Panc1 (cell line): ENCODE data around the gene HNRNPA3. TPM values are rescaled to one million over a fixed set of nuclear protein-coding genes. Genes with fewer than 3 reads are reported as not detected.

Source experiments
- ATAC-seq: fragments of 200-7000 bp; cut with Tn5 transposase; 2 replicates; pipeline ENCODE4 v1.9.1; 2020; ENCODE audit warnings: mild to moderate bottlenecking, moderate library complexity
- BruUV-seq: library from RNA; stranded (reverse); fragments of 400-500 nt; replicated peaks from 2 replicates; lab custom pipeline; 2021; lab: Mats Ljungman, UMichigan
- CTCF ChIA-PET: fragments of 300-600 bp; sonication (Branson Sonifier 250); formaldehyde crosslinking; loops from one replicate; lab custom pipeline; 2022; ENCODE audit warnings: antibody characterized with exemption; lab: Charles Lee
- POLR2A ChIA-PET: fragments of 300-600 bp; sonication (Branson Sonifier 250); formaldehyde crosslinking; loops from one replicate; lab custom pipeline; 2022; ENCODE audit warnings: antibody characterized with exemption; lab: Charles Lee
- DNase-seq: peaks from one replicate; pipeline ENCODE4 v3.0.0-alpha.2; 2010; ENCODE audit warnings: low read depth, low spot score
- H3K27ac ChIP-seq: 2 replicates; pipeline ENCODE4 v1.5.1; 2011; ENCODE audit warnings: mild to moderate bottlenecking, low read length, inconsistent platforms
- H3K27me3 ChIP-seq: fragments of 200-500 bp; sonication (Bioruptor generic); 2 replicates; pipeline ENCODE4 v1.6.0; 2014; ENCODE audit warnings: low read length, inconsistent platforms; ENCODE audit not compliant: control insufficient read depth, insufficient read depth
- H3K36me3 ChIP-seq: fragments of 200-500 bp; sonication (Bioruptor generic); 2 replicates; pipeline ENCODE4 v1.5.1; 2014; ENCODE audit warnings: inconsistent platforms, mild to moderate bottlenecking, low read length, moderate library complexity; ENCODE audit not compliant: control insufficient read depth, insufficient read depth
- H3K4me1 ChIP-seq: 2 replicates; pipeline ENCODE4 v1.5.1; 2011; ENCODE audit warnings: inconsistent platforms, mild to moderate bottlenecking, low read length, moderate library complexity; ENCODE audit not compliant: control insufficient read depth, insufficient read depth
- H3K4me3 ChIP-seq, 2 experiments: 2 replicates each; pipeline ENCODE4 v1.5.1; 2011 to 2012; ENCODE audit warnings: low read depth in 2 of 2, low read length in 2 of 2, mild to moderate bottlenecking in 2 of 2, inconsistent platforms in 1 of 2, moderate library complexity in 1 of 2
- H3K9me3 ChIP-seq: fragments of 200-500 bp; sonication (Bioruptor generic); 2 replicates; pipeline ENCODE4 v1.5.1; 2014; ENCODE audit warnings: low read depth, mild to moderate bottlenecking, inconsistent platforms, low read length, moderate library complexity; ENCODE audit not compliant: control insufficient read depth, insufficient read depth
- CTCF ChIP-seq: fragments of 450-650 bp; IDR thresholded peaks from 2 replicates; pipeline ENCODE4 v1.5.1; 2017; ENCODE audit warnings: mild to moderate bottlenecking
- POLR2AphosphoS5 ChIP-seq: IDR thresholded peaks from 2 replicates; pipeline ENCODE4 v1.6.1; 2012; ENCODE audit warnings: mild to moderate bottlenecking, low read depth, low read length, moderate library complexity
- REST ChIP-seq, 2 experiments: IDR thresholded peaks; 2 replicates each; pipeline ENCODE4 v1.6.1; 2011 to 2012; ENCODE audit warnings: low read depth in 2 of 2, control low read depth in 1 of 2, low read length in 1 of 2, mild to moderate bottlenecking in 1 of 2, moderate library complexity in 1 of 2; ENCODE audit not compliant: insufficient read depth in 1 of 2
- SIN3A ChIP-seq: IDR thresholded peaks from 2 replicates; pipeline ENCODE4 v1.6.1; 2012; ENCODE audit warnings: low read depth, mild to moderate bottlenecking, low read length, moderate library complexity, borderline replicate concordance; ENCODE audit not compliant: insufficient read depth
- TCF7L2 ChIP-seq: IDR thresholded peaks from 2 replicates; pipeline ENCODE4 v1.6.1; 2011; ENCODE audit warnings: mild to moderate bottlenecking, low read depth, low read length, inconsistent platforms
- in situ Hi-C: cut with HindIII; loops from 2 replicates; pipeline ENCODE4 v1.10.0; 2016; ENCODE audit warnings: low sequenced_read_pairs, low pct_unique_long_range_greater_than_20kb
- intact Hi-C: fragments of 100-400 bp; cut with micrococcal nuclease; formaldehyde crosslinking; loops from one replicate; pipeline ENCODE4 v1.10.0; 2022; ENCODE audit not compliant: unreplicated experiment
- total RNA-seq: library from RNA; stranded (reverse); gene quantifications from one replicate; pipeline ENCODE4 v1.2.1, GENCODE V29; 2021; ENCODE audit not compliant: unreplicated experiment

The HNRNPA3 gene
- total RNA-seq, 1 experiment from 2014 or later, result 228 TPM

GRCh38 chr2:177175917-177176668, 36.5 kb upstream of the HNRNPA3 start:
- no peaks in the 10 kb centered on the region for H3K36me3 ChIP-seq
- in situ Hi-C loops, result no loop called here

GRCh38 chr2:177178797-177179196, 33.8 kb upstream of the HNRNPA3 start:
- DNase-seq (no peak), ATAC-seq (no peak)
- POLR2A ChIA-PET, result interaction anchor here (0.7 kb wide), 1 partner anchor 47 kb away, joined by 9 read pairs; no protein-coding TSS in a partner anchor
- no peaks in the 10 kb centered on the region for H3K27me3 ChIP-seq
- H3K27ac ChIP-seq, result no peak overlapping the region
- in situ Hi-C loops (no loop called here), intact Hi-C loops (no loop called here)
- no peaks in the 10 kb centered on the region for H3K9me3 ChIP-seq
- H3K36me3 ChIP-seq, result no peaks in the 10 kb centered on the region
- H3K4me3 ChIP-seq, result no peak overlapping the region
- CTCF ChIA-PET, result interaction anchor here (1.4 kb wide), 1 partner anchor 17 kb away, joined by 7 read pairs; no protein-coding TSS in a partner anchor
- H3K4me1 ChIP-seq, result peaks cover 31% of the 10 kb centered on the region
- no TSS peak for BruUV-seq
- TF ChIP-seq POLR2AphosphoS5, result no peak
- no peak for TF ChIP-seq CTCF
- TF ChIP-seq REST (IDR thresholded peaks at IDR 0.05; ENCODE audit: insufficient read depth in 1 of 2, low read depth in 2 of 2, low read length in 1 of 2), result no peak
- TF ChIP-seq SIN3A, result no peak

More at GRCh38 chr2:177175917-177176668, 36.5 kb upstream of the HNRNPA3 start:
- TF ChIP-seq POLR2AphosphoS5 (no peak), REST (IDR thresholded peaks at IDR 0.05; ENCODE audit: insufficient read depth in 1 of 2, low read depth in 2 of 2, low read length in 1 of 2) (no peak), CTCF (no peak; the same call in 1 of the 2 replicates), TCF7L2 (no peak), SIN3A (no peak)
- ChIA-PET CTCF (interaction anchor here (0.6 kb wide), 1 partner anchor 97 kb away, joined by 3 read pairs; no protein-coding TSS in a partner anchor), POLR2A (no interaction called here)
- intact Hi-C loops, result no loop called here
- no peak overlapping the region for H3K4me3 ChIP-seq
- no peak for DNase-seq
- H3K4me1 ChIP-seq, result peaks cover 44% of the 10 kb centered on the region
- H3K27ac ChIP-seq, result peak overlapping the region; percentile 54
- H3K9me3 ChIP-seq, result no peaks in the 10 kb centered on the region
- H3K27me3 ChIP-seq, result no peaks in the 10 kb centered on the region
- peak; percentile 52 for ATAC-seq
- BruUV-seq, result no TSS peak
